IMR-90 (cell line): ENCODE data around the gene IL2RA. TPM values are rescaled to one million over a fixed set of nuclear protein-coding genes. Genes with fewer than 3 reads are reported as not detected.

ENCODE experiments used
- ATAC-seq: fragments of 200-7000 bp; cut with Tn5 transposase; 2 replicates; pipeline ENCODE4 v1.9.1; 2020; ENCODE audit warnings: low read depth, mild to moderate bottlenecking, moderate library complexity
- BruUV-seq: library from RNA; stranded (reverse); fragments of 400-500 nt; replicated peaks from 2 replicates; lab custom pipeline; 2021; lab: Mats Ljungman, UMichigan
- CTCF ChIA-PET: fragments of 300-600 bp; formaldehyde crosslinking; extraction: SDS; loops from one replicate; lab custom pipeline; 2021; ENCODE audit warnings: antibody characterized with exemption; lab: Yijun Ruan, JAX
- POLR2A ChIA-PET: fragments of 300-600 bp; sonication (Branson Sonifier 250); formaldehyde crosslinking; loops from one replicate; lab custom pipeline; 2022; ENCODE audit warnings: antibody characterized with exemption; ENCODE audit not compliant: unreplicated experiment; lab: Charles Lee
- DNase-seq: peaks from one replicate; pipeline ENCODE4 v3.0.0; 2013
- H2AFZ ChIP-seq: replicated peaks from 2 replicates; pipeline ENCODE3; 2013; ENCODE audit warnings: low read length, mild to moderate bottlenecking; ENCODE audit not compliant: poor library complexity
- H2AK5ac ChIP-seq: 2 replicates; pipeline ENCODE4 v1.6.1; 2013; ENCODE audit warnings: low read depth, low read length, inconsistent platforms
- H2AK9ac ChIP-seq: replicated peaks from 2 replicates; pipeline ENCODE3; 2013; ENCODE audit warnings: mild to moderate bottlenecking, low read depth, low read length, moderate library complexity; ENCODE audit not compliant: poor library complexity
- H2BK120ac ChIP-seq: 2 replicates; pipeline ENCODE4 v1.6.1; 2013; ENCODE audit warnings: low read depth, low read length, inconsistent platforms
- H2BK15ac ChIP-seq: 3 replicates; pipeline ENCODE4 v1.6.1; 2013; ENCODE audit warnings: low read depth, low read length, inconsistent platforms
- H2BK20ac ChIP-seq: 2 replicates; pipeline ENCODE4 v1.6.1; 2013; ENCODE audit warnings: low read depth, mild to moderate bottlenecking, inconsistent platforms, low read length, moderate library complexity
- H2BK5ac ChIP-seq: 2 replicates; pipeline ENCODE4 v1.6.1; 2013; ENCODE audit warnings: mild to moderate bottlenecking, low read depth, low read length, inconsistent platforms; ENCODE audit not compliant: poor library complexity, severe bottlenecking
- H3K14ac ChIP-seq: replicated peaks from 2 replicates; pipeline ENCODE4 v1.6.1; 2013; ENCODE audit warnings: low read depth, low read length, inconsistent platforms
- H3K18ac ChIP-seq: 2 replicates; pipeline ENCODE4 v1.6.1; 2013; ENCODE audit warnings: low read depth, low read length, control low read depth
- H3K23ac ChIP-seq: 2 replicates; pipeline ENCODE4 v1.6.1; 2013; ENCODE audit warnings: low read depth, low read length, inconsistent platforms
- H3K27ac ChIP-seq: 2 replicates; pipeline ENCODE4 v1.5.1; 2013; ENCODE audit warnings: mild to moderate bottlenecking, control low read depth, low read length; ENCODE audit not compliant: insufficient read depth
- H3K27me3 ChIP-seq: 2 replicates; pipeline ENCODE4 v1.6.1; 2013; ENCODE audit warnings: low read length; ENCODE audit not compliant: control insufficient read depth, insufficient read depth
- H3K36me3 ChIP-seq: 2 replicates; pipeline ENCODE4 v1.6.1; 2013; ENCODE audit warnings: low read length, mixed read lengths; ENCODE audit not compliant: control insufficient read depth, insufficient read depth
- H3K4ac ChIP-seq: 2 replicates; pipeline ENCODE4 v1.6.1; 2013; ENCODE audit warnings: low read depth, low read length, inconsistent platforms
- H3K4me1 ChIP-seq: 2 replicates; pipeline ENCODE4 v1.6.1; 2013; ENCODE audit warnings: low read length, mixed read lengths; ENCODE audit not compliant: control insufficient read depth, insufficient read depth
- H3K4me2 ChIP-seq: 2 replicates; pipeline ENCODE4 v1.6.1; 2013; ENCODE audit warnings: low read depth, mild to moderate bottlenecking, control low read depth, low read length, moderate library complexity
- H3K4me3 ChIP-seq: 2 replicates; pipeline ENCODE4 v1.5.1; 2013; ENCODE audit warnings: low read depth, mild to moderate bottlenecking, control low read depth, low read length, moderate library complexity; ENCODE audit not compliant: insufficient read depth
- H3K56ac ChIP-seq: 2 replicates; pipeline ENCODE4 v1.6.1; 2013; ENCODE audit warnings: low read length, inconsistent platforms; ENCODE audit not compliant: insufficient read depth; ENCODE audit errors: extremely low read depth
- H3K79me1 ChIP-seq, 2 experiments: 2 replicates each; pipeline ENCODE4 v1.6.1; 2013; ENCODE audit warnings: low read length in 2 of 2, inconsistent platforms in 1 of 2, low read depth in 1 of 2
- H3K9ac ChIP-seq: 2 replicates; pipeline ENCODE4 v1.6.1; 2013; ENCODE audit warnings: low read depth, low read length, control low read depth
- H3K9me1 ChIP-seq: 2 replicates; pipeline ENCODE4 v1.6.1; 2013; ENCODE audit warnings: low read length, inconsistent platforms; ENCODE audit not compliant: insufficient read depth
- H3K9me3 ChIP-seq: 2 replicates; pipeline ENCODE4 v1.6.1; 2013; ENCODE audit warnings: low read length; ENCODE audit not compliant: control insufficient read depth, insufficient read depth
- H4K20me1 ChIP-seq: 2 replicates; pipeline ENCODE4 v1.6.1; 2013; ENCODE audit warnings: low read length, inconsistent platforms; ENCODE audit not compliant: insufficient read depth
- H4K5ac ChIP-seq: 2 replicates; pipeline ENCODE4 v1.6.1; 2013; ENCODE audit warnings: mild to moderate bottlenecking, low read depth, low read length, control low read depth
- H4K8ac ChIP-seq, 2 experiments: 2 replicates each; pipeline ENCODE4 v1.6.1; 2013; ENCODE audit warnings: low read depth in 2 of 2, low read length in 2 of 2, control low read depth in 1 of 2, inconsistent platforms in 1 of 2
- H4K91ac ChIP-seq: 2 replicates; pipeline ENCODE4 v1.6.1; 2013; ENCODE audit warnings: low read depth, low read length, inconsistent platforms; ENCODE audit not compliant: insufficient read depth
- BHLHE40 ChIP-seq: fragments of 150-350 bp; IDR thresholded peaks from 2 replicates; pipeline ENCODE4 v1.6.1; 2016; ENCODE audit warnings: mild to moderate bottlenecking, low read depth, low read length
- CEBPB ChIP-seq: IDR thresholded peaks from 2 replicates; pipeline ENCODE4 v1.6.1; 2012; ENCODE audit warnings: low read depth, low read length, improper control_type of control experiment
- CHD1 ChIP-seq: IDR thresholded peaks from 2 replicates; pipeline ENCODE4 v1.6.1; 2012; ENCODE audit warnings: low read depth, low read length, improper control_type of control experiment
- FOS ChIP-seq: fragments of 150-350 bp; IDR thresholded peaks from 2 replicates; pipeline ENCODE4 v1.6.1; 2016; ENCODE audit warnings: low read depth, low read length
- MAFK ChIP-seq: IDR thresholded peaks from 2 replicates; pipeline ENCODE4 v1.6.1; 2012; ENCODE audit warnings: low read depth, low read length, improper control_type of control experiment
- MAZ ChIP-seq: IDR thresholded peaks from 2 replicates; pipeline ENCODE4 v1.6.1; 2012; ENCODE audit warnings: low read depth, mild to moderate bottlenecking, low read length, improper control_type of control experiment, moderate library complexity, borderline replicate concordance
- MXI1 ChIP-seq: IDR thresholded peaks from 2 replicates; pipeline ENCODE4 v1.6.1; 2012; ENCODE audit warnings: low read depth, mild to moderate bottlenecking, low read length, moderate library complexity, borderline replicate concordance
- NFE2L2 ChIP-seq: fragments of 150-350 bp; IDR thresholded peaks from 2 replicates; pipeline ENCODE4 v1.6.1; 2016; ENCODE audit warnings: low read depth, mild to moderate bottlenecking, low read length
- POLR2A ChIP-seq: IDR thresholded peaks from 2 replicates; pipeline ENCODE4 v1.6.1; 2012; ENCODE audit warnings: mild to moderate bottlenecking, low read depth, low read length
- RAD21 ChIP-seq: IDR thresholded peaks from 2 replicates; pipeline ENCODE4 v1.6.1; 2012; ENCODE audit warnings: low read length, improper control_type of control experiment
- RCOR1 ChIP-seq: IDR thresholded peaks from 2 replicates; pipeline ENCODE4 v1.6.1; 2012; ENCODE audit warnings: mild to moderate bottlenecking, low read length, improper control_type of control experiment; ENCODE audit not compliant: insufficient replicate concordance
- RFX5 ChIP-seq: IDR thresholded peaks from 2 replicates; pipeline ENCODE4 v1.8.0; 2012; ENCODE audit warnings: low read depth, mild to moderate bottlenecking, low read length, moderate library complexity
- SMC3 ChIP-seq: fragments of 150-350 bp; IDR thresholded peaks from 2 replicates; pipeline ENCODE4 v1.6.1; 2016; ENCODE audit warnings: low read depth, mild to moderate bottlenecking, antibody characterized with exemption, low read length, moderate library complexity
- WGBS, 2 experiments: methylation state at CpG; one replicate each; pipeline versions ENCODE4 v1.1.5 to v1.1.7; 2013; ENCODE audit warnings: missing lambda C conversion rate in 2 of 2; ENCODE audit not compliant: insufficient read length in 1 of 2; ENCODE audit errors: extremely low coverage in 2 of 2; 5-methylcytosine and 5-hydroxymethylcytosine counted together
- dilution Hi-C: fragments of 300-500 bp; cut with HindIII; formaldehyde crosslinking; loops from one replicate; pipeline ENCODE4 v1.14.3; 2018; ENCODE audit warnings: low sequenced_read_pairs; ENCODE audit not compliant: unreplicated experiment
- in situ Hi-C: fragments of 300-500 bp; cut with MboI; formaldehyde crosslinking; loops from 3 replicates; pipeline ENCODE4 v1.14.3; 2019; ENCODE audit warnings: low sequenced_read_pairs, inconsistent platforms, mixed read lengths
- intact Hi-C: fragments of 100-400 bp; cut with micrococcal nuclease; formaldehyde crosslinking; loops from 2 replicates; pipeline ENCODE4 v1.10.0; 2022
- polyA plus RNA-seq, 3 experiments: library from polyadenylated mRNA; depleted of rRNA; stranded (reverse); fragments of >200 nt; gene quantifications; 2 replicates each; pipeline ENCODE4 v1.2.3, GENCODE V29; 2012; ENCODE audit warnings: low replicate concordance in 1 of 3
- total RNA-seq: library from RNA; depleted of rRNA; stranded (reverse); fragments of >200 nt; gene quantifications from 2 replicates; pipeline ENCODE4 v1.2.3, GENCODE V29; 2012
- TF ChIP-seq, protein P1 (sequence below): fragments of 150-350 bp; IDR thresholded peaks from 2 replicates; pipeline ENCODE4 v1.6.1; 2016; ENCODE audit warnings: low read depth, mild to moderate bottlenecking, low read length, moderate library complexity, borderline replicate concordance
- TF ChIP-seq, protein P2 (sequence below): fragments of 150-350 bp; IDR thresholded peaks from 2 replicates; pipeline ENCODE4 v1.6.1; 2017; ENCODE audit warnings: mild to moderate bottlenecking, antibody characterized with exemption, low read length, low read depth
- TF ChIP-seq, protein P3 (sequence below): conservative IDR thresholded peaks from 2 replicates; pipeline ENCODE4 v1.5.1; 2012; ENCODE audit warnings: mild to moderate bottlenecking, low read depth, low read length, improper control_type of control experiment

IL2RA gene
- total and polyA plus RNA-seq, 2 of the 4 experiments (the other 2 are of a cell fraction), result not detected

DNA sequence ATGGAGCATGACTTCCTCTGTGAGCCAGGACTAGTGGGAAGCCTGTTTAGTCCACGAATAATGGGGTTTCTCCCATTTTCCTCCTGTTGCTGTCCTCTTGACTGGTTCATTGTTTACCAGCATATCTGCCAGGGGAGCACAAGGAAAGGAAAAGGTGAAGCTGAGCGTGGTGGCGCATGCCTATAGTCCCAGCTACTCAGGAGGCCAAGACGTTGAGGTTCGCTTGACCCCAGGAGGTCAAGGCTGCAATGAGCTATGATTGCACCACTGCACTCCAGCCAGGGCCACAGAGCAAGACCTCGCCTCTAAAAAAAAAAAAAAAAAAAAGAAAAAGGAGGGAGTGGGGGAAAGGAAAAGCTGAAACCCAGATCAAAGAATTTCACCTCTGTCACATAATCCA lies 5.8 kb upstream of the IL2RA start:
- H2AFZ ChIP-seq, result no peak overlapping the region
- H3K36me3 ChIP-seq, result no peaks in the 10 kb centered on the region
- no peak overlapping the region for H3K27ac ChIP-seq
- H4K5ac ChIP-seq, result no peak overlapping the region
- ChIA-PET POLR2A (interaction anchor here (0.7 kb wide), 1 partner anchor 136 kb away, joined by 5 read pairs; no protein-coding TSS in a partner anchor), CTCF (no interaction called here)
- no peak overlapping the region for H3K14ac ChIP-seq
- no peak overlapping the region for H3K18ac ChIP-seq
- no peak overlapping the region for H2AK9ac ChIP-seq
- no peak overlapping the region for H2BK5ac ChIP-seq
- DNase-seq (no peak), ATAC-seq (no peak)
- H3K9ac ChIP-seq, result no peak overlapping the region
- H3K9me1 ChIP-seq, result no peaks in the 10 kb centered on the region
- peaks cover 28% of the 10 kb centered on the region for H3K27me3 ChIP-seq
- H3K56ac ChIP-seq, result no peak overlapping the region
- H3K23ac ChIP-seq, result no peak overlapping the region
- no TSS peak for BruUV-seq
- no peak overlapping the region for H3K4me2 ChIP-seq
- H3K9me3 ChIP-seq, result peaks cover 2% of the 10 kb centered on the region; the same call in 1 of the 2 replicates
- in situ Hi-C loops, result no loop called here
- H3K79me1 ChIP-seq, result no peaks in the 10 kb centered on the region
- TF ChIP-seq, protein P1, sequence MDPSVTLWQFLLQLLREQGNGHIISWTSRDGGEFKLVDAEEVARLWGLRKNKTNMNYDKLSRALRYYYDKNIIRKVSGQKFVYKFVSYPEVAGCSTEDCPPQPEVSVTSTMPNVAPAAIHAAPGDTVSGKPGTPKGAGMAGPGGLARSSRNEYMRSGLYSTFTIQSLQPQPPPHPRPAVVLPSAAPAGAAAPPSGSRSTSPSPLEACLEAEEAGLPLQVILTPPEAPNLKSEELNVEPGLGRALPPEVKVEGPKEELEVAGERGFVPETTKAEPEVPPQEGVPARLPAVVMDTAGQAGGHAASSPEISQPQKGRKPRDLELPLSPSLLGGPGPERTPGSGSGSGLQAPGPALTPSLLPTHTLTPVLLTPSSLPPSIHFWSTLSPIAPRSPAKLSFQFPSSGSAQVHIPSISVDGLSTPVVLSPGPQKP, result no peak
- TF ChIP-seq RAD21 (no peak), RCOR1 (no peak), CHD1 (no peak), FOS (no peak), POLR2A (no peak), SMC3 (no peak), RFX5 (no peak), BHLHE40 (no peak), MAFK (no peak), NFE2L2 (no peak), MAZ (no peak), MXI1 (no peak), CEBPB (no peak)
- TF ChIP-seq, protein P2, sequence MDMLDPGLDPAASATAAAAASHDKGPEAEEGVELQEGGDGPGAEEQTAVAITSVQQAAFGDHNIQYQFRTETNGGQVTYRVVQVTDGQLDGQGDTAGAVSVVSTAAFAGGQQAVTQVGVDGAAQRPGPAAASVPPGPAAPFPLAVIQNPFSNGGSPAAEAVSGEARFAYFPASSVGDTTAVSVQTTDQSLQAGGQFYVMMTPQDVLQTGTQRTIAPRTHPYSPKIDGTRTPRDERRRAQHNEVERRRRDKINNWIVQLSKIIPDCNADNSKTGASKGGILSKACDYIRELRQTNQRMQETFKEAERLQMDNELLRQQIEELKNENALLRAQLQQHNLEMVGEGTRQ, result no peak
- TF ChIP-seq, protein P3, sequence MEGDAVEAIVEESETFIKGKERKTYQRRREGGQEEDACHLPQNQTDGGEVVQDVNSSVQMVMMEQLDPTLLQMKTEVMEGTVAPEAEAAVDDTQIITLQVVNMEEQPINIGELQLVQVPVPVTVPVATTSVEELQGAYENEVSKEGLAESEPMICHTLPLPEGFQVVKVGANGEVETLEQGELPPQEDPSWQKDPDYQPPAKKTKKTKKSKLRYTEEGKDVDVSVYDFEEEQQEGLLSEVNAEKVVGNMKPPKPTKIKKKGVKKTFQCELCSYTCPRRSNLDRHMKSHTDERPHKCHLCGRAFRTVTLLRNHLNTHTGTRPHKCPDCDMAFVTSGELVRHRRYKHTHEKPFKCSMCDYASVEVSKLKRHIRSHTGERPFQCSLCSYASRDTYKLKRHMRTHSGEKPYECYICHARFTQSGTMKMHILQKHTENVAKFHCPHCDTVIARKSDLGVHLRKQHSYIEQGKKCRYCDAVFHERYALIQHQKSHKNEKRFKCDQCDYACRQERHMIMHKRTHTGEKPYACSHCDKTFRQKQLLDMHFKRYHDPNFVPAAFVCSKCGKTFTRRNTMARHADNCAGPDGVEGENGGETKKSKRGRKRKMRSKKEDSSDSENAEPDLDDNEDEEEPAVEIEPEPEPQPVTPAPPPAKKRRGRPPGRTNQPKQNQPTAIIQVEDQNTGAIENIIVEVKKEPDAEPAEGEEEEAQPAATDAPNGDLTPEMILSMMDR, result no peak
- no peak overlapping the region for H3K4me3 ChIP-seq
- H2BK20ac ChIP-seq, result no peak overlapping the region
- H3K4ac ChIP-seq, result no peak overlapping the region
- H4K91ac ChIP-seq, result no peak overlapping the region
- intact Hi-C loops, result no loop called here
- dilution Hi-C loops, result no loop called here
- H2AK5ac ChIP-seq, result no peak overlapping the region
- no peaks in the 10 kb centered on the region for H3K4me1 ChIP-seq
- no peaks in the 10 kb centered on the region for H4K20me1 ChIP-seq
- no peak overlapping the region for H2BK15ac ChIP-seq
- no peak overlapping the region for H2BK120ac ChIP-seq
- WGBS, 2 experiments, result no CpG with 5 or more reads among the region's 6 CpGs
- no peak overlapping the region for H4K8ac ChIP-seq
